Measurements from ENCODE around the gene VPS13D.

The VPS13D gene

GRCh38 chr1:12229835-12230548, at the start of gene VPS13D:
Gene VPS13D, plus strand, starts transcription at chr1:12230030. Its CDS starts 4,237 bp downstream, at chr1:12234267.
- intact Hi-C loops (cut with DNase I) = no loop called here
- DNase-seq = peak; percentile 45 to 92 (median 83)

- DNase-seq = peak in 37 of 42 donors; percentile 21 to 86 (median 55)
- intact Hi-C loops (cut with DNase I) = no loop called here
Measured at GRCh38 chr1:12180315-12180714, 49.5 kb upstream of the VPS13D start.

- DNase-seq = no peak
- intact Hi-C loops (cut with DNase I) = no loop called here
Measured at GRCh38 chr1:12180903-12181302, 48.9 kb upstream of the VPS13D start.

- DNase-seq = no peak
- intact Hi-C loops (cut with DNase I) = no loop called here
Measured at GRCh38 chr1:12181568-12181967, 48.3 kb upstream of the VPS13D start.

- no peak for DNase-seq
- intact Hi-C loops (cut with DNase I) = no loop called here
Measured at GRCh38 chr1:12182410-12182984, 47.3 kb upstream of the VPS13D start.

GRCh38 chr1:12183095-12183794, 46.6 kb upstream of the VPS13D start:
- intact Hi-C loops (cut with DNase I) = no loop called here
- DNase-seq = no peak

GRCh38 chr1:12184008-12184681, 45.7 kb upstream of the VPS13D start:
- intact Hi-C loops (cut with DNase I) = no loop called here
- peak in 41 of 42 donors; percentile 26 to 86 (median 61) for DNase-seq

GRCh38 chr1:12185036-12185917, 44.6 kb upstream of the VPS13D start:
- intact Hi-C loops (cut with DNase I) = no loop called here
- no peak for DNase-seq

- intact Hi-C loops (cut with DNase I) = no loop called here
- DNase-seq = no peak
Measured at GRCh38 chr1:12185918-12186678, 43.7 kb upstream of the VPS13D start.

GRCh38 chr1:12186679-12186985, 43.2 kb upstream of the VPS13D start:
- intact Hi-C loops (cut with DNase I) = no loop called here
- no peak for DNase-seq

GRCh38 chr1:12188115-12188514, 41.7 kb upstream of the VPS13D start:
- DNase-seq = no peak
- intact Hi-C loops (cut with DNase I) = no loop called here

- intact Hi-C loops (cut with DNase I) = no loop called here
- DNase-seq = no peak
Measured at GRCh38 chr1:12188657-12189327, 41.0 kb upstream of the VPS13D start.

- no peak for DNase-seq
- intact Hi-C loops (cut with DNase I) = no loop called here
Measured at GRCh38 chr1:12189328-12189682, 40.5 kb upstream of the VPS13D start.

GRCh38 chr1:12191242-12192032, 38.4 kb upstream of the VPS13D start:
- DNase-seq = peak in 39 of 42 donors; percentile 23 to 80 (median 61)

GRCh38 chr1:12194666-12195216, 35.1 kb upstream of the VPS13D start:
- DNase-seq = no peak
- intact Hi-C loops (cut with DNase I) = no loop called here

More at GRCh38 chr1:12191242-12192032, 38.4 kb upstream of the VPS13D start:
- intact Hi-C loops (cut with DNase I) = no loop called here

GRCh38 chr1:12195416-12195815, 34.4 kb upstream of the VPS13D start:
- DNase-seq = no peak
- intact Hi-C loops (cut with DNase I) = no loop called here

Measured in head of caudate nucleus (tissue), 42 donors.